GM12892 (cell line): ENCODE data around the gene ARMC9.
A peak's percentile ranks its signal among the peaks of the same experiment; 100 is the strongest.

Experiments
- DNase-seq: peaks from one replicate; pipeline ENCODE4 v3.0.0; 2011; ENCODE audit not compliant: insufficient read length
- FAIRE-seq: peaks from 2 replicates; lab custom pipeline; 2011; peaks lifted over from hg19 to GRCh38; lab: Jason Lieb, UNC
- POLR2A ChIP-seq: IDR thresholded peaks from 2 replicates; pipeline ENCODE4 v1.6.1; 2011; ENCODE audit warnings: low read depth, low read length, control low read depth
- POLR2AphosphoS5 ChIP-seq: IDR thresholded peaks from 2 replicates; pipeline ENCODE4 v1.6.1; 2011; ENCODE audit warnings: low read depth, low read length, control low read depth
- TAF1 ChIP-seq: IDR thresholded peaks from 2 replicates; pipeline ENCODE4 v1.6.1; 2011; ENCODE audit warnings: low read depth, mild to moderate bottlenecking, control low read depth, low read length, borderline replicate concordance

ARMC9 gene

GRCh38 chr2:231410293-231411004, 212.0 kb downstream of the ARMC9 start:
- DNase-seq (no peak), FAIRE-seq (no peak)
- no peak for TF ChIP-seq POLR2AphosphoS5
- TF ChIP-seq POLR2A: no peak
- no peak for TF ChIP-seq TAF1

- no peak for DNase-seq
- no peak for FAIRE-seq
- TF ChIP-seq TAF1: no peak
These were observed 212.8 kb downstream of the ARMC9 start for GRCh38 chr2:231411237-231411636.

- TF ChIP-seq POLR2A (no peak; the same call in 1 of the 2 replicates), POLR2AphosphoS5 (no peak), TAF1 (no peak)
- DNase-seq: peak; percentile 78
- FAIRE-seq: peak; percentile 96
These were observed 213.6 kb downstream of the ARMC9 start for GRCh38 chr2:231411831-231412617.

GRCh38 chr2:231412618-231412963, 214.2 kb downstream of the ARMC9 start:
- no peak for DNase-seq
- TF ChIP-seq TAF1 (no peak), POLR2AphosphoS5 (no peak)
- FAIRE-seq: no peak

- FAIRE-seq: no peak
- TF ChIP-seq POLR2AphosphoS5: no peak
- no peak for TF ChIP-seq POLR2A
- TF ChIP-seq TAF1: no peak
These were observed 215.0 kb downstream of the ARMC9 start for GRCh38 chr2:231413456-231413855.

GRCh38 chr2:231413921-231414476, 215.6 kb downstream of the ARMC9 start:
- TF ChIP-seq TAF1 (no peak), POLR2A (no peak), POLR2AphosphoS5 (no peak)
- DNase-seq: no peak
- no peak for FAIRE-seq

More at GRCh38 chr2:231413456-231413855, 215.0 kb downstream of the ARMC9 start:
- no peak for DNase-seq

- FAIRE-seq (no peak), DNase-seq (no peak)
- TF ChIP-seq POLR2AphosphoS5 (no peak), POLR2A (no peak)
These were observed 216.6 kb downstream of the ARMC9 start for GRCh38 chr2:231415029-231415428.

- no peak for DNase-seq
- TF ChIP-seq POLR2AphosphoS5 (no peak), TAF1 (no peak), POLR2A (no peak)
- no peak for FAIRE-seq
These were observed 220.6 kb downstream of the ARMC9 start for GRCh38 chr2:231418820-231419640.

- FAIRE-seq: no peak
- no peak for TF ChIP-seq POLR2AphosphoS5
- TF ChIP-seq POLR2A: no peak
- TF ChIP-seq TAF1: no peak
- no peak for DNase-seq
These were observed 222.7 kb downstream of the ARMC9 start for GRCh38 chr2:231421051-231421580.

- no peak for FAIRE-seq
- no peak for TF ChIP-seq POLR2AphosphoS5
- TF ChIP-seq TAF1: no peak
- TF ChIP-seq POLR2A: no peak
- no peak for DNase-seq
These were observed 223.6 kb downstream of the ARMC9 start for GRCh38 chr2:231422056-231422455.

- no peak for DNase-seq
- FAIRE-seq: no peak
- no peak for TF ChIP-seq TAF1
- TF ChIP-seq POLR2A: no peak
- TF ChIP-seq POLR2AphosphoS5: no peak
These were observed 224.7 kb downstream of the ARMC9 start for GRCh38 chr2:231423176-231423575.
